PFSK-1 (cell line): ENCODE measurements around the gene SLC9A9.

Source experiments
- POLR2AphosphoS5 ChIP-seq: IDR thresholded peaks from 2 replicates; pipeline ENCODE4 v1.6.1; 2012; ENCODE audit warnings: low read depth, mild to moderate bottlenecking, control low read depth, low read length, moderate library complexity
- REST ChIP-seq, 2 experiments: IDR thresholded peaks; 2 replicates each; pipeline versions ENCODE4 v1.6.1 to v1.8.0; 2011 to 2012; ENCODE audit warnings: low read depth in 2 of 2, low read length in 2 of 2, control low read depth in 1 of 2, inconsistent platforms in 1 of 2, mild to moderate bottlenecking in 1 of 2, moderate library complexity in 1 of 2; ENCODE audit not compliant: insufficient read depth in 1 of 2
- SIN3A ChIP-seq: IDR thresholded peaks from 2 replicates; pipeline ENCODE4 v1.6.1; 2012; ENCODE audit warnings: mild to moderate bottlenecking, low read length, moderate library complexity, borderline replicate concordance; ENCODE audit not compliant: insufficient read depth
- TAF1 ChIP-seq: IDR thresholded peaks from 2 replicates; pipeline ENCODE4 v1.6.1; 2012; ENCODE audit warnings: low read length, control low read depth, borderline replicate concordance; ENCODE audit not compliant: insufficient read depth

GRCh38 chr3:143507735-143508580, 340.3 kb downstream of the SLC9A9 start:
- TF ChIP-seq REST (IDR thresholded peaks at IDR 0.05; ENCODE audit: insufficient read depth in 1 of 2, low read depth in 2 of 2, low read length in 2 of 2) (no peak), POLR2AphosphoS5 (no peak), TAF1 (no peak), SIN3A (no peak)
